Measurements from ENCODE around the gene STRN3.

DNA sequence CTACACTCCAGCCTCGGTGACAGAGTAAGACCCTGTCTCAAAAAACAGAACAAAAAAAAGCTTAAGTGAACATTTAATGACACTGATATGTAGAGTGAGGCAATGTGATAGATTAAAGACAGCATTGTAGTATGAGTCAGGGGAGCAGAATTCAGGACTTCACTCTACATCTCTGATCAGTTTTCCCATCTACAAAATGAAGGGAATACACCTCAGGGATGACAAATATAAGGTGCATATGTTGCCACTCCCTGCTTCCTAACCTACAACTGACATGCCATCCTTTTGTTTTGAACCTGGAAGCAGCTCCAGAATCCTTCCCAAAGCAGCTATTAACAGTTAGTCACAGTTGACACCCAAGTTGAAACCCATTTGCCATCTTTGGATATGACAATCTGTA is 30.9 kb upstream of the STRN3 start:
- TF ChIP-seq, protein P1, sequence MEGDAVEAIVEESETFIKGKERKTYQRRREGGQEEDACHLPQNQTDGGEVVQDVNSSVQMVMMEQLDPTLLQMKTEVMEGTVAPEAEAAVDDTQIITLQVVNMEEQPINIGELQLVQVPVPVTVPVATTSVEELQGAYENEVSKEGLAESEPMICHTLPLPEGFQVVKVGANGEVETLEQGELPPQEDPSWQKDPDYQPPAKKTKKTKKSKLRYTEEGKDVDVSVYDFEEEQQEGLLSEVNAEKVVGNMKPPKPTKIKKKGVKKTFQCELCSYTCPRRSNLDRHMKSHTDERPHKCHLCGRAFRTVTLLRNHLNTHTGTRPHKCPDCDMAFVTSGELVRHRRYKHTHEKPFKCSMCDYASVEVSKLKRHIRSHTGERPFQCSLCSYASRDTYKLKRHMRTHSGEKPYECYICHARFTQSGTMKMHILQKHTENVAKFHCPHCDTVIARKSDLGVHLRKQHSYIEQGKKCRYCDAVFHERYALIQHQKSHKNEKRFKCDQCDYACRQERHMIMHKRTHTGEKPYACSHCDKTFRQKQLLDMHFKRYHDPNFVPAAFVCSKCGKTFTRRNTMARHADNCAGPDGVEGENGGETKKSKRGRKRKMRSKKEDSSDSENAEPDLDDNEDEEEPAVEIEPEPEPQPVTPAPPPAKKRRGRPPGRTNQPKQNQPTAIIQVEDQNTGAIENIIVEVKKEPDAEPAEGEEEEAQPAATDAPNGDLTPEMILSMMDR (IDR thresholded peaks at IDR 0.05 in 8 of 11, conservative IDR thresholded peaks at IDR 0.05 in 3 of 11): no peak
- TF ChIP-seq POLR2AphosphoS5 (IDR thresholded peaks at IDR 0.05): no peak
- no peak for TF ChIP-seq POLR2A (IDR thresholded peaks at IDR 0.05)

Measured in spleen (tissue), 7 donors.